ENCODE measurements around the gene S100A5. TPM values are rescaled to one million over a fixed set of nuclear protein-coding genes. Genes with fewer than 3 reads are reported as not detected.

The S100A5 gene
- total and polyA plus RNA-seq, 2 of the 8 experiments (the other 6 are each of a cell fraction or from before 2014, with no cell fraction given) = not detected

- POLR2A ChIA-PET (ENCODE audit: partially characterized antibody) = interaction anchor here (0.9 kb wide), 1 partner anchor 11 kb away, joined by 3 read pairs; no protein-coding TSS in a partner anchor
- Histone ChIP-seq H3K36me3 (ENCODE audit: control insufficient read depth in 2 of 4, insufficient read depth in 4 of 4, low read length in 3 of 4) (no peaks in the 10 kb centered on the region), H3K14ac (ENCODE audit: insufficient read length) (no peak overlapping the region), H3K18ac (ENCODE audit: extremely low read depth, low read length) (no peak overlapping the region), H3K56ac (replicated peaks; ENCODE audit: insufficient read length, low read depth, low read length) (no peak overlapping the region), H3K27me3 (replicated peaks in 1 of 4; ENCODE audit: control insufficient read depth in 3 of 4, extremely low read depth in 1 of 4, insufficient read depth in 3 of 4, low read length in 3 of 4) (no peaks in the 10 kb centered on the region; a peak in 2 of 7 replicates), H2BK120ac (replicated peaks; ENCODE audit: low read depth, low read length) (no peak overlapping the region), H4K5ac (ENCODE audit: insufficient read length, low read depth, low read length) (no peak overlapping the region), H4K8ac (ENCODE audit: extremely low read depth, insufficient read depth, low read length) (no peak overlapping the region), H2BK15ac (ENCODE audit: low read length) (peak overlapping the region; percentile 83; the same call in 1 of the 2 replicates), H4K20me1 (replicated peaks in 1 of 2; ENCODE audit: control insufficient read depth in 1 of 2, insufficient read depth in 2 of 2, low read length in 2 of 2) (no peaks in the 10 kb centered on the region), H3K4ac (replicated peaks; ENCODE audit: insufficient read length, low read depth, low read length) (no peak overlapping the region), H4K91ac (replicated peaks; ENCODE audit: insufficient read length, low read length) (no peak overlapping the region), H2BK12ac (ENCODE audit: low read depth, low read length) (0 out of 2 replicates have a peak overlapping the region, but pooled peaks have one; percentile 99), H3K23me2 (ENCODE audit: low read depth, low read length) (peaks cover 6% of the 10 kb centered on the region), H3K4me3 (ENCODE audit: extremely low read depth in 1 of 4, insufficient read depth in 2 of 4, low read depth in 3 of 4, low read length in 4 of 4) (no peak overlapping the region), H2AK5ac (ENCODE audit: low read depth, low read length) (no peak overlapping the region), H3K9me3 (ENCODE audit: insufficient read depth in 2 of 2, low read depth in 1 of 2, low read length in 1 of 2) (no peaks in the 10 kb centered on the region), H3K4me1 (replicated peaks in 1 of 4; ENCODE audit: control insufficient read depth in 3 of 4, insufficient read depth in 4 of 4, low read length in 3 of 4) (peaks cover 4 to 35% (median 21%) of the 10 kb centered on the region in 4 experiments), H2AFZ (ENCODE audit: low read length) (no peak overlapping the region), H3K4me2 (ENCODE audit: insufficient read depth in 1 of 2, low read depth in 2 of 2, low read length in 2 of 2) (no peak overlapping the region), H3K9ac (replicated peaks in 1 of 4; ENCODE audit: extremely low read depth in 1 of 4, low read depth in 3 of 4, low read length in 3 of 4) (no peak overlapping the region), H3K79me1 (ENCODE audit: low read depth, low read length) (no peaks in the 10 kb centered on the region), H3K27ac (ENCODE audit: low read depth, low read length) (no peak overlapping the region), H2BK5ac (ENCODE audit: low read depth, low read length) (peak overlapping the region; percentile 98; the same call in 1 of the 2 replicates), H3K23ac (ENCODE audit: insufficient read length) (no peak overlapping the region), H3K79me2 (ENCODE audit: control insufficient read depth in 1 of 2, insufficient read depth in 2 of 2, low read length in 2 of 2) (no peaks in the 10 kb centered on the region), H2BK20ac (ENCODE audit: low read length) (no peak overlapping the region)
- CTCF ChIA-PET (ENCODE audit: partially characterized antibody) = interaction anchor here (1.0 to 12.9 kb wide), 7 partner anchors 9 to 81 kb away, joined by 3 to 165 read pairs (median 10); partner anchors contain the start of genes S100A1, S100A13, S100A5 and S100A6
- WGBS, 2 experiments (ENCODE audit: extremely low coverage in 1 of 2, insufficient coverage in 1 of 2, insufficient read length in 1 of 2, insufficient replicate concordance in 2 of 2, low coverage in 1 of 2, low lambda C conversion rate in 2 of 2, missing lambda C conversion rate in 1 of 2) = 92% methylated on average over 8 of the region's 8 CpGs; no CpG with 5 or more reads in 1 of the 2 experiments
- DNase-seq (ENCODE audit: low read depth in 1 of 2, low spot score in 2 of 2) (no peak), FAIRE-seq (no peak)
- no peak for TF ChIP-seq EGR1 (IDR thresholded peaks at IDR 0.05; ENCODE audit: borderline replicate concordance, low read depth, low read length)
- no peak for TF ChIP-seq GABPA (IDR thresholded peaks at IDR 0.05; ENCODE audit: borderline replicate concordance, insufficient read depth, low read length)
- no peak for TF ChIP-seq POLR2AphosphoS5 (IDR thresholded peaks at IDR 0.05; ENCODE audit: low read depth, low read length)
- TF ChIP-seq ATF2 (IDR thresholded peaks at IDR 0.05; ENCODE audit: low read length) = no peak
- no peak for TF ChIP-seq SRF (IDR thresholded peaks at IDR 0.05; ENCODE audit: low read depth, low read length)
Measured at GRCh38 chr1:153546371-153546770, 5.6 kb upstream of the S100A5 start.

Data from H1 (cell line).